Calu3 (cell line): ENCODE results near the gene B4GALNT2. TPM values are rescaled to one million over a fixed set of nuclear protein-coding genes. Genes with fewer than 3 reads are reported as not detected.

Source experiments
- BruUV-seq: library from RNA; stranded (reverse); fragments of 400-500 nt; replicated peaks from 2 replicates; lab custom pipeline; 2021; lab: Mats Ljungman, UMichigan
- CTCF ChIA-PET: fragments of 300-600 bp; sonication (Branson Sonifier 250); formaldehyde crosslinking; loops from one replicate; lab custom pipeline; 2022; ENCODE audit warnings: antibody characterized with exemption; lab: Charles Lee
- DNase-seq: peaks from one replicate; pipeline ENCODE4 v3.0.0; 2022
- H3K27ac Mint-ChIP-seq: one replicate; pipeline ENCODE4 v1.8.0; 2022; ENCODE audit warnings: mixed read lengths; ENCODE audit not compliant: unreplicated experiment
- H3K27me3 Mint-ChIP-seq: one replicate; pipeline ENCODE4 v1.8.0; 2022; ENCODE audit warnings: mixed read lengths; ENCODE audit not compliant: unreplicated experiment
- H3K36me3 Mint-ChIP-seq: one replicate; pipeline ENCODE4 v1.8.0; 2022; ENCODE audit warnings: mild to moderate bottlenecking, moderate library complexity, mixed read lengths; ENCODE audit not compliant: insufficient read depth, unreplicated experiment
- H3K4me1 Mint-ChIP-seq: one replicate; pipeline ENCODE4 v1.8.0; 2022; ENCODE audit warnings: mild to moderate bottlenecking, low read depth, mixed read lengths; ENCODE audit not compliant: unreplicated experiment
- H3K4me3 Mint-ChIP-seq: one replicate; pipeline ENCODE4 v1.8.0; 2022; ENCODE audit warnings: mild to moderate bottlenecking, low read depth, moderate library complexity, mixed read lengths; ENCODE audit not compliant: unreplicated experiment
- H3K9me3 Mint-ChIP-seq: one replicate; pipeline ENCODE4 v1.8.0; 2022; ENCODE audit warnings: low read depth, mixed read lengths; ENCODE audit not compliant: unreplicated experiment
- CTCF ChIP-seq: fragments of 200-600 bp; IDR thresholded peaks from one replicate; pipeline ENCODE4 v1.8.0; 2022; ENCODE audit warnings: antibody characterized with exemption; ENCODE audit not compliant: unreplicated experiment
- intact Hi-C: fragments of 100-400 bp; cut with micrococcal nuclease; formaldehyde crosslinking; loops from one replicate; pipeline ENCODE4 v1.10.0; 2022; ENCODE audit not compliant: unreplicated experiment
- total RNA-seq: library from RNA; stranded (reverse); gene quantifications from 2 replicates; pipeline ENCODE4 v1.2.3, GENCODE V29; 2022

Gene B4GALNT2
- total RNA-seq, 1 experiment from 2014 or later: 1.3 TPM

- TF ChIP-seq CTCF: no peak
- H3K4me3 Mint-ChIP-seq: peak overlapping the region; percentile 57
- no peaks in the 10 kb centered on the region for H3K9me3 Mint-ChIP-seq
- DNase-seq: no peak
- CTCF ChIA-PET: interaction anchor here (1.0 to 1.4 kb wide), 2 partner anchors 43 to 67 kb away, joined by 3 to 8 read pairs; no protein-coding TSS in a partner anchor
- H3K36me3 Mint-ChIP-seq: peaks cover 8% of the 10 kb centered on the region
- BruUV-seq: no TSS peak
- H3K27me3 Mint-ChIP-seq: peaks cover 89% of the 10 kb centered on the region
- intact Hi-C loops: loop anchor here (10.0 kb wide), 1 partner anchor 188 kb away; no protein-coding TSS in a partner anchor
- peaks cover 12% of the 10 kb centered on the region for H3K4me1 Mint-ChIP-seq
- H3K27ac Mint-ChIP-seq: no peak overlapping the region
These were observed 90.6 kb downstream of the B4GALNT2 start for GRCh38 chr17:49223168-49223516.

GRCh38 chr17:49223517-49224197 is 91.1 kb downstream of the B4GALNT2 start:
- intact Hi-C loops: loop anchor here (10.0 kb wide), 1 partner anchor 189 kb away; no protein-coding TSS in a partner anchor
- H3K27ac Mint-ChIP-seq: no peak overlapping the region
- H3K4me3 Mint-ChIP-seq: peak overlapping the region; percentile 57

GRCh38 chr17:49224198-49224996 is 91.8 kb downstream of the B4GALNT2 start:
- peaks cover 8% of the 10 kb centered on the region for H3K36me3 Mint-ChIP-seq
- CTCF ChIA-PET: interaction anchor here (0.6 to 0.9 kb wide), 4 partner anchors 16 to 117 kb away, joined by 3 to 4 read pairs (median 4); no protein-coding TSS in a partner anchor
- peak; percentile 27 for DNase-seq
- intact Hi-C loops: loop anchor here (10.0 kb wide), 1 partner anchor 190 kb away; no protein-coding TSS in a partner anchor
- H3K27ac Mint-ChIP-seq: no peak overlapping the region
- no peaks in the 10 kb centered on the region for H3K9me3 Mint-ChIP-seq
- no TSS peak for BruUV-seq
- peaks cover 12% of the 10 kb centered on the region for H3K4me1 Mint-ChIP-seq
- peak overlapping the region; percentile 57 for H3K4me3 Mint-ChIP-seq
- no peak for TF ChIP-seq CTCF
- peaks cover 89% of the 10 kb centered on the region for H3K27me3 Mint-ChIP-seq

More at GRCh38 chr17:49223517-49224197, 91.1 kb downstream of the B4GALNT2 start:
- CTCF ChIA-PET: interaction anchor here (0.6 to 0.9 kb wide), 4 partner anchors 16 to 118 kb away, joined by 3 to 4 read pairs (median 4); no protein-coding TSS in a partner anchor
- peaks cover 89% of the 10 kb centered on the region for H3K27me3 Mint-ChIP-seq
- H3K4me1 Mint-ChIP-seq: peaks cover 12% of the 10 kb centered on the region
- no peaks in the 10 kb centered on the region for H3K9me3 Mint-ChIP-seq
- DNase-seq: peak; percentile 86
- H3K36me3 Mint-ChIP-seq: peaks cover 8% of the 10 kb centered on the region
- no TSS peak for BruUV-seq
- TF ChIP-seq CTCF: peak; percentile 99

GRCh38 chr17:49224997-49225337 is 92.4 kb downstream of the B4GALNT2 start:
- TF ChIP-seq CTCF: no peak
- Mint-ChIP-seq H3K36me3 (peaks cover 13% of the 10 kb centered on the region), H3K27me3 (peaks cover 89% of the 10 kb centered on the region), H3K27ac (no peak overlapping the region), H3K4me1 (peaks cover 12% of the 10 kb centered on the region), H3K9me3 (no peaks in the 10 kb centered on the region), H3K4me3 (no peak overlapping the region)
- CTCF ChIA-PET: interaction anchor here (1.1 kb wide), 1 partner anchor 35 kb away, joined by 3 read pairs; no protein-coding TSS in a partner anchor
- no peak for DNase-seq
- intact Hi-C loops: loop anchor here (5.0 to 10.0 kb wide), 2 partner anchors 33 to 190 kb away; no protein-coding TSS in a partner anchor
- BruUV-seq: no TSS peak
